Subcutaneous abdominal adipose tissue (tissue), 5 donors: ENCODE measurements around the gene NLRC3.
"Not testable (repeated sequence)": the region's sequence is repeated elsewhere in the genome, so short reads cannot be mapped to it uniquely, and the experiment has no call there.

Experiments
- H3K27ac ChIP-seq: one replicate; pipeline ENCODE4 v1.7.0; 2013; ENCODE audit warnings: low read depth, mild to moderate bottlenecking, inconsistent platforms, low read length, moderate library complexity
- H3K27me3 ChIP-seq, 5 donors: one replicate each; pipeline ENCODE4 v1.7.0; 2013; ENCODE audit warnings: low read length in 5 of 5, inconsistent platforms in 1 of 5; ENCODE audit not compliant: control insufficient read depth in 5 of 5, insufficient read depth in 4 of 5
- H3K36me3 ChIP-seq, 5 donors: one replicate each; pipeline ENCODE4 v1.7.0; 2013; ENCODE audit warnings: low read length in 5 of 5; ENCODE audit not compliant: control insufficient read depth in 5 of 5, insufficient read depth in 5 of 5
- H3K4me1 ChIP-seq, 5 donors: one replicate each; pipeline ENCODE4 v1.7.0; 2013; ENCODE audit warnings: low read length in 5 of 5, mild to moderate bottlenecking in 3 of 5, moderate library complexity in 1 of 5; ENCODE audit not compliant: control insufficient read depth in 5 of 5, insufficient read depth in 5 of 5
- H3K4me3 ChIP-seq, 5 donors: one replicate each; pipeline ENCODE4 v1.7.0; 2013; ENCODE audit warnings: low read length in 5 of 5, low read depth in 1 of 5
- H3K9ac ChIP-seq, 5 donors: one replicate each; pipeline ENCODE4 v1.7.0; 2013; ENCODE audit warnings: low read length in 5 of 5, mild to moderate bottlenecking in 4 of 5, moderate library complexity in 3 of 5
- H3K9me3 ChIP-seq, 5 donors: one replicate each; pipeline ENCODE4 v1.7.0; 2013; ENCODE audit warnings: low read length in 5 of 5; ENCODE audit not compliant: control insufficient read depth in 5 of 5
- donor health status: healthy.
- donor health status: healthy.
- donor health status: healthy.
- donor health status: healthy.
- donor health status: healthy.

The NLRC3 gene

DNA sequence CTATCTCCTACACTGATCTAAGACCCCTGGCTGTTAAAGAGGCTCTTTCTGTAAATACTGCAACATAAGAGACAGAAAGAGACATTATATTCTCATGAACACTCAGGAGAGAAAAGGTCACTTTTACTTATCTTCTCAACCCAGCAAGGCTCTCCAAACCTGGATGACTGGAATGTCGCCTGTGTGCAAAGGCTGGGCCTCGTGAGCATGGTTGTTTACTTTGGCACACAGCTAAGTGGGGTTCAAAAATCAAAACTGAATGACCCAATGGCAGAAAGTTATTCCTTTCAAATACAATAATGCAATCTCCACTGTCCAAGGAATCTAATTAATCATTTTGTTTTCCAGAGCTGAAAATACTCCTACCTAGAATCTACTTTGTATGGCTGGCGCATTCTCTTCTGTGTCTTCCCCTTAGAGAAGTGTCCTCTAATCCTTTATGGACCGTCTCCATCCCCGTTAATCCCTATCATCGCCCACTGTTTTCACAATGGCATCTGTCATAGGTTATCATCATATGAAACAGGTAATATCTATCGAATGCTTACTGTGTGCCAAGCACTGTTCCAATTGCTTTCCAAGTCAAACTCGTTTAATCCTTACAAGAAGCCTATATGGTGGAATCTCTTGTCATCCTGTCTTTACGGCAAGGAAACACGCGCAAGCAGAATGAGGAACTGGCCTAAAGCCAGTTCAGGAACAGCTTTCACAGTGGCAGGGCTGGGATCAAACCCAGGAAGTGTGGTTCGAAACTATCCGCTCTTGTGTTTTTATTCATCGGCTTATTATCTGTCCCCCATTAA, 32.9 kb upstream of the NLRC3 start:
- Histone ChIP-seq H3K4me3 (peak overlapping the region; percentile 82 to 97 (median 89)), H3K27ac (no peak overlapping the region), H3K27me3 (no peaks in the 10 kb centered on the region), H3K9me3 (no peaks in the 10 kb centered on the region), H3K4me1 (peaks cover 0 to 29% (median 23%) of the 10 kb centered on the region in 5 donors), H3K9ac (peak overlapping the region in 4 of 5 donors; percentile 63 to 98 (median 94)), H3K36me3 (peaks cover 0 to 1% (median 0%) of the 10 kb centered on the region in 5 donors)

DNA sequence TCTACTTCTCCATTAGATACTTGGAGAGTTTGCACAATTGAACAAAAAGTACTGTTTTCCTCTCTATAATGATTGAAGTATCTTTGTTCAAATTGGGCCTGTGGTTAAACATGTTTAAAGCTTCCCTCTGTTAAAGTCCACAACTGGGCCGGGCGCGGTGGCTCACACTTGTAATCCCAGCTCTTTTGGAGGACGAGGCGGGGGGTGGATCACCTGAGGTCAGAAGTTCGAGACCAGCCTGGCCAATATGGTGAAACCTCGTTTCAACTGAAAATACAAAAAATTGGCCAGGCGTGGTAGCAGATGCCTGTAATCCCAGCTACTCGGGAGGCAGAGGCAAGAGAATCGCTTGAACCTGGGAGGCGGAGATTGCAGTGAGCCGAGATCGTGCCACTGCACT, 31.8 kb upstream of the NLRC3 start:
- H3K9me3 ChIP-seq, H3K36me3 ChIP-seq, H3K9ac ChIP-seq, H3K27ac ChIP-seq, H3K27me3 ChIP-seq, H3K4me3 ChIP-seq: not testable (repeated sequence)
- H3K4me1 ChIP-seq: peaks cover 0 to 29% (median 23%) of the 10 kb centered on the region in 5 donors

DNA sequence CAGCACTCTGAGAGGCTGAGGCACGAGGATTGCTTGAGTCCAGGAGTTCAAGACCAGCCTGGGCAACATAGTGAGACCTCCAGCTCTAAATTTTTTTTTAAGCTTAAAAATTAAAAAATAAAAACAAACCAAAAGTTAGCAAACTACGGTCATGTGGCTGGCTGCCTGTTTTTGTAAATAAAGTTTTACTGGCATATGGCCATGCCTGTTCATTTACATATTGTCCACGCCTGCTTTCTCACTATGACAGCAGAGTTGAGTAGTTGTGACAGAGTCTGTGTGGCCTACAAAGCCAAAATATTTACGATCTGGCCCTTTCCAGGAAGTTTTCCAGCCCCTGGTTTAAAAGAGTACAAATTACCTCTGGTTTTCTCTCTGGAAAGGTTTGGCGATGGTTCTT, 30.9 kb upstream of the NLRC3 start:
- H3K9me3 ChIP-seq: no peaks in the 10 kb centered on the region
- no peak overlapping the region for H3K4me3 ChIP-seq
- H3K27ac ChIP-seq: no peak overlapping the region
- H3K27me3 ChIP-seq: no peaks in the 10 kb centered on the region
- H3K36me3 ChIP-seq: peaks cover 0 to 10% (median 3%) of the 10 kb centered on the region in 5 donors
- H3K4me1 ChIP-seq: peaks cover 0 to 24% (median 21%) of the 10 kb centered on the region in 5 donors
- no peak overlapping the region for H3K9ac ChIP-seq

DNA sequence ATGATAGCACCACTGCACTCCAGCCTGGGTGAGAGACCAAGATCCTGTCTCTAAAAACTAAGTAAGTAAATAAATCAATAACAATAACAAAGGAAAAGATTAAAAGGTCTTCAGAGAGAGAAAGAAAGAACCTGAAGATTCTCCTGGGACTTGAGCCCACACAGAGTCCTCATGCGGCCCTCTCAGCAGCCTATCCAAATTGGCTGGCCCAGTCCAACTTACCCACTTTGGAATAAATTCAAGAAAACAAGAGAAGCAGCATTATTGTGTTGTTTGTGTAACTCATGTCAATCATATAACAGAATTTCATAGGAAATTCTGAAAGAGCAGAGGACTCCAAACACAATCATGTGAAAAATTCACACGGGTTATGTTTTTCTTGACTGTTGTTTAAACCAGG, 30.4 kb upstream of the NLRC3 start:
- Histone ChIP-seq H3K27me3 (no peaks in the 10 kb centered on the region), H3K36me3 (peaks cover 0 to 14% (median 6%) of the 10 kb centered on the region in 5 donors), H3K4me1 (peaks cover 0 to 20% (median 17%) of the 10 kb centered on the region in 5 donors), H3K27ac (no peak overlapping the region), H3K4me3 (no peak overlapping the region), H3K9me3 (no peaks in the 10 kb centered on the region), H3K9ac (no peak overlapping the region)

DNA sequence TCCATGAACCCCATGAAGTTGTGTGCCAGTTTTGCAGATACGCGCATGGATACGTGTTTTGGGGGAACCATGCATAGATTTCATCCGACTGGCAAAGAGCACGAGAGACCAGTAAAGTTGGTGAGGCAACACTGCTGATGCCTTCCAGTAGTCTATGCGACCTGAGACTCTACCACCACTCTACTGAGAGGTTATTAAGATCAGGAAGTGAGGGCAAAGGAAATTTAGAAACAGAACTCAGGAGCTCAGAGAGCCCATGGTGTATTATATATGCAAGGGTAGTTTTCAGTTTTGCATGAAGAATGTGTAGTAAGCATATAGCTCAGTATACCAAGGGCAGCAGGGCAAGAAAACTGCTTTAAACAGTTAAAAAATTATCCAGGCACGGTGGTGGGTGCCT, 30.0 kb upstream of the NLRC3 start:
- Histone ChIP-seq H3K27me3 (no peaks in the 10 kb centered on the region), H3K9ac (no peak overlapping the region), H3K4me1 (peaks cover 0 to 16% (median 13%) of the 10 kb centered on the region in 5 donors), H3K27ac (no peak overlapping the region), H3K36me3 (peaks cover 0 to 19% (median 11%) of the 10 kb centered on the region in 5 donors), H3K4me3 (no peak overlapping the region), H3K9me3 (no peaks in the 10 kb centered on the region)

DNA sequence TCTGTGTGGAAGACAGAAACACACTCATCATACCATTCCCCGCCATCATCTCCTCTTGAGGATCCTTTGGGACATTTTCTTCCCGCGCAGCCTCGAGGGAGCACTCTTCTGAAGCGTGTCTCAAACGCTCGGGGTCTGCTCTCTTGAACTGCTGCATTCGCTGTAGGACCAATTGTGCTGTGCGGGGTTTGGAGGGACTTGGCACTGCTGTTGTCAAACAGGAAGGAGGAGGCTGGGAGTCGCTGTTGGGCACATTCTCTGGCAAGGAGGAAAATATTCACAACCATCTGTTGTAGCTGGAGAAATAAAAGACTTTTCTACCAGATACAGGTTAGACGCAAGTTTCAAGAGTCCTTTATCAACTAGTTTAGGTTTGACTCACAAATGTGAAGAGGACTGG, 29.2 kb upstream of the NLRC3 start:
- Histone ChIP-seq H3K27ac (no peak overlapping the region), H3K9me3 (no peaks in the 10 kb centered on the region), H3K9ac (no peak overlapping the region), H3K36me3 (peaks cover 0 to 25% (median 18%) of the 10 kb centered on the region in 5 donors), H3K4me3 (no peak overlapping the region), H3K4me1 (peaks cover 0 to 11% (median 9%) of the 10 kb centered on the region in 5 donors), H3K27me3 (no peaks in the 10 kb centered on the region)

DNA sequence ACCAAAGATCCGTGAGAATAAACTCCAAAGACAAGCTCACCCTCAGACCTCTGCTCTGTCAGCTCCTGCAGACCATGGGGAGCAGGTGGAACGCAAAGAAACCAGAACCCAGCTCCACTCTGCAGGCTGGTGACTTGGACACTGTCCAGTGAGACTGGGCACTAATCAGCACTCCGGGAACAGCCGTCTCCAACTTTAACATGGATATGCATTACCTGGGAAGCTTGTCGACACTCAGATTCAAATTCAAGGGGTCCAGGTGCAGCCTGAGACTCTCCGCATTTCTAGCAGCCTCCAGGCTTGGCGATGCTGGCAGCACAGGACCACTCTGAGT, 25.1 kb upstream of the NLRC3 start:
- Histone ChIP-seq H3K9me3 (peaks cover 0 to 2% (median 0%) of the 10 kb centered on the region in 5 donors), H3K9ac (no peak overlapping the region), H3K36me3 (peaks cover 0 to 44% (median 22%) of the 10 kb centered on the region in 5 donors), H3K27ac (no peak overlapping the region), H3K4me3 (no peak overlapping the region), H3K27me3 (no peaks in the 10 kb centered on the region), H3K4me1 (no peaks in the 10 kb centered on the region)

DNA sequence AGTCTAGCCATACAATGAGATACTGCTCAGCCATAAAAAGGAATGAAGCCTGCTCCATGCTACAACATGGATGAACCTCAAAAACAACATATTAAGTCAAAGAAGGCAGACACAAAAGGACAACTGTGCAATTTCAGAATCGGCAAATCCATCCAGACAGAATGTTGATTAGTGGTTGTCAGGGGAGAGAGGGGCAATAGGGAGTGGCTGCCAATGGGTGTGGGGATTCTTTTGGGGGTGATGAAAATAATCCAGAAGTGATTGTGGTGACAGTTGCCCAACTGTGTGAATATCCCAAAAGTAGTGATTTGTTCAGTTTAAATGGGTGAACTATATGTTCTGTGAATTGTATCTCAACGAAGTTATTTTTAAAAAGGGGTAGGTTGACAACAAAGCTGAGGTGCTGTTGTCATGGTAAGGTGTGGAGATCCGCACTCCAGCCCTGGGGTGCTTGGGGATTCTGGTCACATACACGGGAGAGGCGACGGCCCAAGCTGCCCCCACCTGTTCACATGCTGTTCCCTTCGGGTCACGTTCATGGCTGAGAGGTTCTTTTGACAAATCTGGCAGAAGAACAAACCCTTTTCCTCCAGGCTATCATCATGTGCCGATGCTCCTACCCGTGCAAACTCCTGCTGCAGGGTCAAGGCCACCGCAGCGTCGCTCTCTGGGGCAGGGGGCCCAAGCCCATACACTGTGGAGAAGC, 24.6 kb upstream of the NLRC3 start:
- Histone ChIP-seq H3K9ac (no peak overlapping the region), H3K36me3 (peaks cover 0 to 44% (median 22%) of the 10 kb centered on the region in 5 donors), H3K9me3 (peaks cover 0 to 2% (median 0%) of the 10 kb centered on the region in 5 donors), H3K27ac (no peak overlapping the region), H3K27me3 (no peaks in the 10 kb centered on the region), H3K4me3 (no peak overlapping the region), H3K4me1 (no peaks in the 10 kb centered on the region)

DNA sequence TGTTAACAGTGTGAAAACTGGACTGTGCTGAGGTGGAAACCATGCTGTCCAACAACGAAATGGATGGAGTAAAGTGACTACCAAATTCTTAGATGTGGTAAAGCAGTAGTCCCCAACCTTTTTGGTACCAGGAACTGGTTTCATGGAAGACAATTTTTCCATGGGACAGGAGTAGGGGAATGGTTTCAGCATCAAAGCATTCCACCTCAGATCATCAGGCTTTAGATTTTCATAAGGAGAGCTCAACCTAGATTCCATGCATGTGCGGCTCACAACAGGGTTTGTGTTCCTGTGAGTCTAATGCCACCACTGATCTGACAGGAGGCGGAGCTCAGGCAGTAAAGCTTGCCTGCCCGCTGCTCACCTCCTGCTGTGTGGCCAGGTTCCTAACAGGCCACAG, 22.7 kb upstream of the NLRC3 start:
- Histone ChIP-seq H3K9ac (no peak overlapping the region), H3K27me3 (no peaks in the 10 kb centered on the region), H3K4me3 (no peak overlapping the region), H3K27ac (no peak overlapping the region), H3K36me3 (peaks cover 0 to 60% (median 24%) of the 10 kb centered on the region in 5 donors), H3K9me3 (peaks cover 0 to 2% (median 0%) of the 10 kb centered on the region in 5 donors), H3K4me1 (no peaks in the 10 kb centered on the region)

DNA sequence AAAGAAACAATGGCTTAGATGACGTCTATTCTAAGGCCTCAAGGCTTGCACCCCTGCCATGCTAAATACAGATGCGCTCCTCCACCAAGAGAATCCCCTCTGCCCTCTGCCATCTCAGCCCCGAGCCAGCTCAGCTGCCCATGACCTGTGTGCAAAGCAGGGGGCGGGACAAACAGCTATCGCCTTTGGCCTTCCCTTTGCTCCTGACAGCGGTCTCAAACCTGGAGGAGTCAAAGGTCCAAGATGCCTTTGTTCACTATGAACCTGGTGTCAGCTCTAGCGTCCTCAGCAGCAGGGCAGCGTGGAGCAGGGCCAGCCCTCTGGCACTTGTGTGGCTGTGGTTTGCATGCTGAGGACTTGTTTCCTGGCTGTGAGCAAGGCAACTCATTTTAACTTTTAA, 21.9 kb upstream of the NLRC3 start:
- no peak overlapping the region for H3K9ac ChIP-seq
- H3K4me3 ChIP-seq: no peak overlapping the region
- H3K9me3 ChIP-seq: peaks cover 0 to 2% (median 0%) of the 10 kb centered on the region in 5 donors
- H3K27ac ChIP-seq: no peak overlapping the region
- H3K4me1 ChIP-seq: no peaks in the 10 kb centered on the region
- H3K27me3 ChIP-seq: no peaks in the 10 kb centered on the region
- peaks cover 0 to 64% (median 24%) of the 10 kb centered on the region in 5 donors for H3K36me3 ChIP-seq
